Hepatocyte (in vitro differentiated cells): ENCODE results near the gene HSPA4.

Experiments used
- CTCF ChIP-seq: fragments of 200-600 bp; sonication (generic); IDR thresholded peaks from 2 replicates; pipeline ENCODE4 v1.5.1; 2016; ENCODE audit warnings: antibody characterized with exemption, mild to moderate bottlenecking; ENCODE audit not compliant: poor library complexity
- EZH2phosphoT487 ChIP-seq: fragments of 200-600 bp; sonication (generic); IDR thresholded peaks from one replicate; pipeline ENCODE4 v1.6.1; 2018; ENCODE audit warnings: antibody characterized with exemption, mild to moderate bottlenecking, low read depth, moderate library complexity; ENCODE audit not compliant: unreplicated experiment, severe bottlenecking

- TF ChIP-seq EZH2phosphoT487 (no peak), CTCF (no peak)
Measured at GRCh38 chr5:133123297-133123696, 71.5 kb downstream of the HSPA4 start.
